HuH-7.5 (cell line): Measurements from ENCODE around the gene PLAC1.

Experiments used
- DNase-seq: peaks from one replicate; pipeline ENCODE4 v3.0.0; 2011; ENCODE audit warnings: low spot score

PLAC1 gene

GRCh38 chrX:134631426-134632346, 26.6 kb downstream of the PLAC1 start:
- DNase-seq = no peak

GRCh38 chrX:134628663-134629062, 29.6 kb downstream of the PLAC1 start:
- no peak for DNase-seq

GRCh38 chrX:134626434-134626833, 31.8 kb downstream of the PLAC1 start:
- no peak for DNase-seq

- DNase-seq = no peak
Measured at GRCh38 chrX:134625315-134625718, 33.0 kb downstream of the PLAC1 start.

GRCh38 chrX:134624046-134624430, 34.2 kb downstream of the PLAC1 start:
- DNase-seq = no peak

- DNase-seq = no peak
Measured at GRCh38 chrX:134623293-134624045, 34.8 kb downstream of the PLAC1 start.

- no peak for DNase-seq
Measured at GRCh38 chrX:134622813-134623185, 35.5 kb downstream of the PLAC1 start.

- DNase-seq = no peak
Measured at GRCh38 chrX:134622056-134622812, 36.0 kb downstream of the PLAC1 start.

- no peak for DNase-seq
Measured at GRCh38 chrX:134619838-134620237, 38.4 kb downstream of the PLAC1 start.

- no peak for DNase-seq
Measured at GRCh38 chrX:134613396-134613795, 44.9 kb downstream of the PLAC1 start.

GRCh38 chrX:134608153-134608552, 50.1 kb downstream of the PLAC1 start:
- no peak for DNase-seq

GRCh38 chrX:134607523-134607922, 50.7 kb downstream of the PLAC1 start:
- DNase-seq = no peak

- no peak for DNase-seq
Measured at GRCh38 chrX:134604701-134605311, 53.5 kb downstream of the PLAC1 start.

- no peak for DNase-seq
Measured at GRCh38 chrX:134603806-134604700, 54.2 kb downstream of the PLAC1 start.

GRCh38 chrX:134602410-134602809, 55.9 kb downstream of the PLAC1 start:
- no peak for DNase-seq

- DNase-seq = no peak
Measured at GRCh38 chrX:134601240-134601765, 57.0 kb downstream of the PLAC1 start.

GRCh38 chrX:134600714-134601113, 57.6 kb downstream of the PLAC1 start:
- DNase-seq = no peak

GRCh38 chrX:134599184-134599914, 58.9 kb downstream of the PLAC1 start:
- DNase-seq = no peak

- no peak for DNase-seq
Measured at GRCh38 chrX:134592303-134592702, 66.0 kb downstream of the PLAC1 start.

- no peak for DNase-seq
Measured at GRCh38 chrX:134591502-134591901, 66.8 kb downstream of the PLAC1 start.
